GM18873 (cell line): Measurements from ENCODE around the gene COL9A1.
"Not testable (repeated sequence)": the region's sequence is repeated elsewhere in the genome, so short reads cannot be mapped to it uniquely, and the experiment has no call there.

ENCODE experiments used
- ATAC-seq: cut with Tn5 transposase; IDR thresholded peaks from one replicate; pipeline ENCODE4 v1.9.1; 2021; ENCODE audit warnings: mild to moderate bottlenecking, moderate library complexity, moderate number of reproducible peaks; ENCODE audit not compliant: unreplicated experiment, low FRiP score

COL9A1 gene

GRCh38 chr6:70303034-70303525, at the start of gene COL9A1:
TSS of gene COL9A1 (minus strand) at chr6:70303084. CDS start at chr6:70302924, 160 bp downstream.
- no peak for ATAC-seq

- ATAC-seq = no peak
Observed at GRCh38 chr6:70351461-70351860, 48.6 kb upstream of the COL9A1 start.

DNA sequence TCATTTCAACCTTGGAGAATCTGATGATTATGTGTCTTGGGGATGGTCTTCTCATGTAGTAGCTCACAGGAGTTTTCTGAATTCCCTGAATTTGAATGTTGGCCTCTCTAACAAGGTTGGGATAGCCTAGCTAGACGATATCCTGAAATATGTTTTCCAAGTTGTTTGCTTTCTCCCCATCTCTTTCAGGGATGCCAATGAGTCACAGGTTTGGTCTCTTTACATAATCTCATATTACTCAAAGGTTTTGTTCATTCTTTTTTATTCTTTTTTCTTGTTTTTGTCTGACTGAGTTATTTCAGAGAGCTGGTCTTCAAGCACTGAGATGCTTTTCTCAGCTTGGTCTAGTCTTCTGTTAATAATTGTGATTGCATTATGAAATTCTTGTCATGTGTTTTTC, 42.7 kb upstream of the COL9A1 start:
- ATAC-seq = no peak

- no peak for ATAC-seq
Observed at GRCh38 chr6:70343313-70343712, 40.4 kb upstream of the COL9A1 start.

GRCh38 chr6:70339810-70340209, 36.9 kb upstream of the COL9A1 start:
- ATAC-seq = not testable (repeated sequence)

DNA sequence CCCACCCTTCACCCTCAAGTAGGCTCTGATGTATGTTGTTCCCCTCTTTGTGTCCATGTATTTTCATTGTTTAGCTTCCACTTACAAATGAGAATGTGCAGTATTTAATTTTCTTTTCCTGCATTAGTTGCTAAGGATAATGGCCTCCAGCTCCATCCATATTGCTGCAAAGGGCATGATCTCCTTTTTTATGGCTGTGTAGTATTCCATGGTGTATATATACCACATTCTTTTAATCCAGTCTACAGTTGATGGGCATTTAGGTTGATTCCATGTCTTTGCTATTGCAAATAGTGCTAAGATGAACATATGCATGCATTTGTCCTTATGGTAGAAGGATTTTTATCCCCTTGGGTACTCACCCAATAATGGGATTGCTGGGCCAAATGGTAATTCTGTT, 35.9 kb upstream of the COL9A1 start:
- ATAC-seq = no peak

- no peak for ATAC-seq
Observed at GRCh38 chr6:70337743-70338105, 34.8 kb upstream of the COL9A1 start.

DNA sequence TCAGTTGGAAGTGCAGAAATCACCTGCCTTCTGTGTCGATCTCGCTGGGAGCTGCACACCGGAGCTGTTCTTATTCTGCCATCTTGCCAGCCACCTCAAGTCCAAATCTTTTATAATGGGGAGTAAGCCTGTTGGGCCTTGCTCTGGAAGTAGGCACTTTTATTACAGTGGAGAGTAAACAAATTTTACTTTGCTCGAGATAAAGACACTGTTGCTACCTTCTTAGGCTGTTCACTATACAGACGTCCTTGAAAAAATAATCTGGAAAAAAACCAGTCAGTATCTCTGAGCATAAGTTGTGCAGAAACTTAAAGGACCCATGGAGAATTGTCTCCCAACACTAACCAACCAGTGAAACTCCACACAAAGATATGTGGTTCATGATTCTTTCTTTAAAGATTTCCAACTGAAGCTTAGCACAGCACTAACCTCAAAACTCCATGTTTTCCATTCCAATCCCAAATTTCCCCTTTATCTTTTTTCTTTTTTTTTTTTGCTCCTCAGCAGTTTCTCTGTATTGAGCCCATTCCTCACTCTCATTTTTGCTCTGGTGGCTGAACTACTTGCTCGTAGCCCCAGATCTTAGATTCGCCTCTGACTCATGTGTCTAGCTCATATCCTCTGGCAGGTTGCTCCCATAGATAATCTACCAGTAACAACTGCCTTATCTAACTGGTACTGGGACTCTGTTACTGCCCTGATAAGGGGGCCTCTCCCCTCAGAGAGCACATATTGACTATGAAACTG, 34.3 kb upstream of the COL9A1 start:
- ATAC-seq = no peak

DNA sequence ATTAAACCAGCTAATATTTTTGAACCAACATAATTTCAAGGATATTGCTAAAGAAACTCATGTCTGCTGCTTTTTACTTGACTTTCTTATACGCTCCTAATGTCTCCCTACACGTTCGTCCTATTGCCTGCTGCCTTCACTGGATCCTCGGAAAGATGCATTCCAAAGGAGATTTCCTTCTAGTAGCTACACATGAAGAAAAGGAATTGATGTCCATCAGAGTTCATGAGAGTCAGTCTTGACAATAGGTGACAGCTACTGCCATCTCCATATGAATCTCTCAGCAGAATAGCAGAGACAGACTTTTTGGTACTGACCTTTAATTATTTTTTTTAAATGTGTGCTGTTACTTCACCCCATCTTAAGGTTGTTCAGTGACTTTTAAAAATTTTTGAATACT, 24.2 kb upstream of the COL9A1 start:
- no peak for ATAC-seq

GRCh38 chr6:70325009-70325408, 22.1 kb upstream of the COL9A1 start:
- ATAC-seq = no peak

DNA sequence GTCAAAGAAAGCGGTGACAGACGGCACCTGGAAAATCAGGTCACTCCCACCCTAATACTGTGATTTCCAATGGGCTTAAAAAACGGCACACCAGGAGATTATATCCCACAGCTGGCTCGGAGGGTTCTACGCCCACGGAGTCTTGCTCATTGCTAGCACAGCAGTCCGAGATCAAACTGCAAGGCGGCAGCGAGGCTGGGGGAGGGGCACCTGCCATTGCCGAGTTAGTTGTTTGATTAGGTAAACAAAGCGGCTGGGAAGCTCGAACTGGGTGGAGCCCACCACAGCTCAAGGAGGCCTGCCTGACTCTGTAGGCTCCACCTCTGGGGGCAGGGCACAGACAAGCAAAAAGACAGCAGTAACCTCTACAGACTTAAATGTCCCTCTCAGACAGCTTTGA, 14.9 kb upstream of the COL9A1 start:
- ATAC-seq = not testable (repeated sequence)

DNA sequence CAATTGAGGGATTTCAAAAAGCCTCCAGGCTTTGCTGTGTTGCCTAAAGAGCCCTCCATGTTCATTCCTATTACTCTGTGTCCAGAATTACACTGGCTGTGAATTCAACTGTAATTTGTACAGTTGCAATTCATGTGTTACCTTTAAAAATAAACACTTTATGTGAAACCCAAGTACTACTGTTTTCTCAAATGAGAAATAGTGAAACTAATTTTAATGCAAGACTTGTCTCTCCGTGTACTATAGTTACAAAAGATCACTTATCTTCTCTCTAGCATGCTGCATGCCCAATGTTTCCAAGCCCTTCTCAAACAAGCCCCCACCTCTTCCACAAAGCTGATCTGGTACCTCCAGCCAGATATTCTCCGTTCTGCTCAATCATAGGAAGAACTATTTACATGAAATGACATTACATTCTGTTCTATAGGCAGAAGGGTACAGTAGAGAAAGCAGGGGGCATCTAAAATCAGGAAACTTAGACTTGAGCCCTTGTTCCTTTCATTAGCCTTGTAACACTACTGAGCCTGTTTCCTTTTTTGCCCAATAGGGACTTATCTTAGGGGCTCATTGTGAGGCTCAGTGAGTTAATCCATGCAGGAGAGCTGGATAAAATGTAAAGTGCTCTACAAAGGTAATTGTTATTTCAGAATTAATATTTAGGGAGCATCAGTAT, 12.3 kb upstream of the COL9A1 start:
- no peak for ATAC-seq

GRCh38 chr6:70314296-70314695, 11.4 kb upstream of the COL9A1 start:
- ATAC-seq = no peak

GRCh38 chr6:70312165-70312745, 9.4 kb upstream of the COL9A1 start:
- ATAC-seq = no peak

DNA sequence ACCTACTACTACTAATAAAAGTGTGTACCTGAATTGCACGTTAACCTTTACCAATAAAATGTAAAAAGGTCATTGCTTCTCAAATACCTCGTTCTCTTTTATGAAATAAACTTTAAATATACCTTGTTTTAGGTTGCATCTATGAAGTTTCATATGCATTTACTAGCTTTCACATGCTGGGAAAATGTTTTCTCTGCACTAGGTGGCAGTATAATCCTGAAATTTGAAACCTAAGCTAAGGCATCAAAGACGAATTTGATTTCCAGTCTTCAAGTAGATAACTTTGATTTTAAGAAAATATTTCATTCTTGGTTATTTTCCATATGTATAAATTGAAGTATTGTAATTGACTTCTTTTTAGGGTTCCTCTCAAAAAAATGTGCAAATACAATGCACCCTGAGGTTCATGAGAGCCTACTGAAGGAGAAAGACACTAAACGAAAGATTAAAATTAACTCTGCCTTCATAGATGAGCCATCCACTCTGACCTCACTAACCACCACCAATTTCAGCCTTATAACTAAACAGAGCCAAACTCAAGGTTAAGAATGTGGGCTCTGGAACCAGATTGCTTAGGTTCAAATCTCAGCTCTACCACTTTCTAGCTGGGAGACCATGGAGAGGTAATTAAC, 7.3 kb upstream of the COL9A1 start:
- no peak for ATAC-seq

- ATAC-seq = no peak
Observed at GRCh38 chr6:70309243-70309642, 6.4 kb upstream of the COL9A1 start.

- not testable (repeated sequence) for ATAC-seq
Observed at GRCh38 chr6:70308142-70308541, 5.3 kb upstream of the COL9A1 start.

GRCh38 chr6:70307008-70307407, 4.1 kb upstream of the COL9A1 start:
- no peak for ATAC-seq

DNA sequence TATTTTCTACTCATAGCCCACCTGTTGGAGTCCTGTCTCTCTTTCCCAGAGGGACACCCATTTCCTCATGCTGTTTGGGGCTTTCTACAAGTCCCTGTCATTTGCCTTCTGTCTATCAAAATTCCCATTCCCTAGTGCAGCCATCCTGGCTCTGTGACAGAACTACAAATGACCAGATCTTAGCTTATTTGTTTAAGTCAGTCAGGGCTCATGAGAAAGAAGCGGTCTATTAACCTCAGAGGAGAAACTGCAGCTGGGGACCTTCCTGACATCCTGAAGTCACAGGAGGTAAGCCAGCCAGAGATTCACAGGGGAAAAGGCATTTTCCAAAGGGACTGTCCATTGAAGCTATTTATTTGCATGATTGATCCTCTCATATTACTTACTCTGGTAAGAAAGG, 1.7 kb upstream of the COL9A1 start:
- ATAC-seq = no peak

DNA sequence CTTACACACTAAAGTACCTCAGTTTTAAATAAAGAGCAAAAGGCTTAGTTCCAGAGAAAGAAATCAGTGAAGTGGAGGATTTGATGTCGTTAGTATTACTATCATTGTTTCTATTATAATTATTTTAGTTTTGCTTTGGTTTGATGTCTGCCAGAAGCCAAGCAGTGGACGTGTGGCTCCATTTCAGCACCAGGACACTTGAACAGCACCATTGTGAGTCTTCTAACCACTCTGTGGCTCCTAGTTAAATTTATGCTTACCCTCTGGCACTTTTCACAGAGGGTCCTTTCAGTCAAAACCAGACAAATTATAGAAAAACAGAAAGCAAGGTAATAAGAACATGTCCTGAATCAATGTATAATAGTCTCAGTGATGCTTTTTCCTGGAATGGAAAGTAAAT, 3.4 kb downstream of the COL9A1 start:
- no peak for ATAC-seq

GRCh38 chr6:70298068-70298467, 4.8 kb downstream of the COL9A1 start:
- ATAC-seq = no peak
